Fibroblast of mammary gland (primary cell): Measurements from ENCODE around the gene REV3L.
"Not testable (repeated sequence)": the region's sequence is repeated elsewhere in the genome, so short reads cannot be mapped to it uniquely, and the experiment has no call there.

ENCODE experiments used
- DNase-seq: peaks from one replicate; pipeline ENCODE4 v3.0.0-alpha.2; 2010; ENCODE audit warnings: low read depth
- H3K4me3 ChIP-seq: 2 replicates; pipeline ENCODE4 v1.5.1; 2011; ENCODE audit warnings: low read depth, mild to moderate bottlenecking, low read length, moderate library complexity; ENCODE audit not compliant: control insufficient read depth
- CTCF ChIP-seq: conservative IDR thresholded peaks from 2 replicates; pipeline ENCODE4 v1.5.1; 2011; ENCODE audit warnings: low read depth, low read length, inconsistent platforms; ENCODE audit not compliant: control insufficient read depth, insufficient read depth

Gene REV3L

GRCh38 chr6:111307275-111307858, 175.7 kb downstream of the REV3L start:
- no peak for DNase-seq
- no peak for TF ChIP-seq CTCF
- no peak overlapping the region for H3K4me3 ChIP-seq

- no peak for DNase-seq
- TF ChIP-seq CTCF, result no peak
- no peak overlapping the region for H3K4me3 ChIP-seq
Observed at GRCh38 chr6:111306104-111306888, 176.7 kb downstream of the REV3L start.

- no peak for DNase-seq
- no peak overlapping the region for H3K4me3 ChIP-seq
- TF ChIP-seq CTCF, result no peak
Observed at GRCh38 chr6:111301946-111302345, 181.1 kb downstream of the REV3L start.

GRCh38 chr6:111300938-111301800, 181.8 kb downstream of the REV3L start:
- peak; percentile 18 for DNase-seq
- not testable (repeated sequence) for H3K4me3 ChIP-seq

GRCh38 chr6:111297776-111298175, 185.2 kb downstream of the REV3L start:
- H3K4me3 ChIP-seq, result no peak overlapping the region
- TF ChIP-seq CTCF, result no peak
- DNase-seq, result no peak

- DNase-seq, result no peak
- no peak for TF ChIP-seq CTCF
- no peak overlapping the region for H3K4me3 ChIP-seq
Observed at GRCh38 chr6:111294374-111294967, 188.5 kb downstream of the REV3L start.
